H1 (cell line): ENCODE data around the gene FAM184B. TPM values are rescaled to one million over a fixed set of nuclear protein-coding genes. Genes with fewer than 3 reads are reported as not detected.

ENCODE experiments used
- CTCF ChIA-PET: fragments of 300-600 bp; sonication (Branson Sonifier 250); formaldehyde crosslinking; loops from one replicate; lab custom pipeline; 2021; ENCODE audit not compliant: partially characterized antibody; lab: Charles Lee
- POLR2A ChIA-PET: fragments of 300-600 bp; sonication (Branson Sonifier 250); formaldehyde crosslinking; loops from one replicate; lab custom pipeline; 2021; ENCODE audit warnings: inconsistent platforms; ENCODE audit not compliant: partially characterized antibody; lab: Charles Lee
- DNase-seq, 2 experiments: peaks; one replicate each; pipeline versions ENCODE4 v3.0.0 to v3.0.0-alpha.2; 2010 to 2022; ENCODE audit warnings: low spot score in 2 of 2, low read depth in 1 of 2, mixed read lengths in 1 of 2
- FAIRE-seq: peaks from 2 replicates; lab custom pipeline; 2011; peaks lifted over from hg19 to GRCh38; lab: Jason Lieb, UNC
- H2AFZ ChIP-seq: 2 replicates; pipeline ENCODE4 v1.8.1; 2012; ENCODE audit warnings: low read length, inconsistent platforms
- H2AK5ac ChIP-seq: 2 replicates; pipeline ENCODE4 v1.6.1; 2013; ENCODE audit warnings: low read depth, low read length
- H2BK120ac ChIP-seq: replicated peaks from 2 replicates; pipeline ENCODE3; 2013; ENCODE audit warnings: low read depth, low read length, inconsistent platforms
- H2BK12ac ChIP-seq: 2 replicates; pipeline ENCODE4 v1.6.1; 2013; ENCODE audit warnings: low read depth, low read length
- H2BK15ac ChIP-seq: 2 replicates; pipeline ENCODE4 v1.6.1; 2013; ENCODE audit warnings: low read length
- H2BK20ac ChIP-seq: 2 replicates; pipeline ENCODE4 v1.6.1; 2013; ENCODE audit warnings: low read length
- H2BK5ac ChIP-seq: 2 replicates; pipeline ENCODE4 v1.6.1; 2013; ENCODE audit warnings: low read depth, low read length
- H3K14ac ChIP-seq: 2 replicates; pipeline ENCODE4 v1.6.1; 2013; ENCODE audit warnings: inconsistent platforms; ENCODE audit not compliant: insufficient read length
- H3K18ac ChIP-seq: 2 replicates; pipeline ENCODE4 v1.6.1; 2013; ENCODE audit warnings: low read length; ENCODE audit errors: extremely low read depth
- H3K23ac ChIP-seq: 2 replicates; pipeline ENCODE4 v1.6.1; 2013; ENCODE audit warnings: inconsistent platforms; ENCODE audit not compliant: insufficient read length
- H3K23me2 ChIP-seq: 2 replicates; pipeline ENCODE4 v1.6.1; 2013; ENCODE audit warnings: low read depth, low read length
- H3K27ac ChIP-seq: 2 replicates; pipeline ENCODE4 v1.6.1; 2011; ENCODE audit warnings: low read depth, low read length, inconsistent platforms
- H3K27me3 ChIP-seq, 4 experiments: replicated peaks in 1 of 4; 1 replicate in 1 of 4; 2 replicates in 3 of 4; pipeline versions ENCODE4 v1.6.1 to v1.8.1; 2011 to 2013; ENCODE audit warnings: low read length in 3 of 4, mild to moderate bottlenecking in 3 of 4, inconsistent platforms in 2 of 4, mixed read lengths in 2 of 4, moderate library complexity in 1 of 4; ENCODE audit not compliant: control insufficient read depth in 3 of 4, insufficient read depth in 3 of 4; ENCODE audit errors: extremely low read depth in 1 of 4
- H3K36me3 ChIP-seq, 4 experiments: 2 replicates each; pipeline versions ENCODE4 v1.6.1 to v1.8.1; 2011 to 2013; ENCODE audit warnings: mild to moderate bottlenecking in 4 of 4, low read length in 3 of 4, moderate library complexity in 2 of 4, control low read depth in 1 of 4, inconsistent platforms in 1 of 4; ENCODE audit not compliant: insufficient read depth in 4 of 4, control insufficient read depth in 2 of 4
- H3K4ac ChIP-seq: replicated peaks from 2 replicates; pipeline ENCODE3; 2013; ENCODE audit warnings: low read length, low read depth, mixed read lengths, inconsistent platforms; ENCODE audit not compliant: insufficient read length
- H3K4me1 ChIP-seq, 4 experiments: replicated peaks in 1 of 4; 1 replicate in 1 of 4; 2 replicates in 3 of 4; pipeline versions ENCODE4 v1.6.1 to v1.8.1; 2011 to 2013; ENCODE audit warnings: low read length in 3 of 4, inconsistent platforms in 2 of 4, mixed read lengths in 1 of 4; ENCODE audit not compliant: insufficient read depth in 4 of 4, control insufficient read depth in 3 of 4
- H3K4me2 ChIP-seq, 2 experiments: 2 replicates each; pipeline versions ENCODE4 v1.6.1 to v1.8.1; 2011 to 2013; ENCODE audit warnings: low read depth in 2 of 2, low read length in 2 of 2, control low read depth in 1 of 2, inconsistent platforms in 1 of 2, mild to moderate bottlenecking in 1 of 2; ENCODE audit not compliant: insufficient read depth in 1 of 2
- H3K4me3 ChIP-seq, 4 experiments: fragments of 200-600, 300-600 bp in 1 of 4; sonication (generic), shearing (Covaris generic), sonication (Bioruptor Twin) in 1 of 4; 2 replicates each; pipeline versions ENCODE4 v1.5.1 to v1.8.1; 2011 to 2016; ENCODE audit warnings: low read length in 4 of 4, low read depth in 3 of 4, control low read depth in 2 of 4, inconsistent platforms in 2 of 4, mild to moderate bottlenecking in 2 of 4, mixed read lengths in 1 of 4, moderate library complexity in 1 of 4; ENCODE audit not compliant: insufficient read depth in 2 of 4; ENCODE audit errors: extremely low read depth in 1 of 4
- H3K56ac ChIP-seq: replicated peaks from 2 replicates; pipeline ENCODE3; 2013; ENCODE audit warnings: low read depth, mild to moderate bottlenecking, mixed read lengths, low read length, inconsistent platforms; ENCODE audit not compliant: insufficient read length
- H3K79me1 ChIP-seq: 2 replicates; pipeline ENCODE4 v1.6.1; 2013; ENCODE audit warnings: low read depth, low read length, control low read depth
- H3K79me2 ChIP-seq, 2 experiments: 2 replicates each; pipeline versions ENCODE4 v1.6.1 to v1.8.1; 2012 to 2013; ENCODE audit warnings: low read length in 2 of 2, mild to moderate bottlenecking in 2 of 2, inconsistent platforms in 1 of 2; ENCODE audit not compliant: insufficient read depth in 2 of 2, control insufficient read depth in 1 of 2
- H3K9ac ChIP-seq, 4 experiments: replicated peaks in 1 of 4; 1 replicate in 1 of 4; 2 replicates in 3 of 4; pipeline versions ENCODE4 v1.6.1 to v1.8.1; 2011 to 2013; ENCODE audit warnings: low read depth in 3 of 4, low read length in 3 of 4, control low read depth in 2 of 4, mild to moderate bottlenecking in 2 of 4, moderate library complexity in 2 of 4, inconsistent platforms in 1 of 4; ENCODE audit errors: extremely low read depth in 1 of 4
- H3K9me3 ChIP-seq, 2 experiments: 2 replicates each; pipeline versions ENCODE4 v1.6.1 to v1.8.1; 2012 to 2013; ENCODE audit warnings: mild to moderate bottlenecking in 2 of 2, moderate library complexity in 2 of 2, control low read depth in 1 of 2, inconsistent platforms in 1 of 2, low read depth in 1 of 2, low read length in 1 of 2, mixed read lengths in 1 of 2; ENCODE audit not compliant: insufficient read depth in 2 of 2
- H4K20me1 ChIP-seq, 2 experiments: replicated peaks in 1 of 2; 2 replicates each; pipeline versions ENCODE3 to v1.8.1; 2011 to 2013; ENCODE audit warnings: inconsistent platforms in 2 of 2, low read length in 2 of 2, mild to moderate bottlenecking in 1 of 2; ENCODE audit not compliant: insufficient read depth in 2 of 2, control insufficient read depth in 1 of 2
- H4K5ac ChIP-seq: 2 replicates; pipeline ENCODE4 v1.6.1; 2013; ENCODE audit warnings: low read length, low read depth, mixed read lengths, inconsistent platforms; ENCODE audit not compliant: insufficient read length
- H4K8ac ChIP-seq: 2 replicates; pipeline ENCODE4 v1.8.0; 2013; ENCODE audit warnings: mild to moderate bottlenecking, moderate library complexity, low read length, inconsistent platforms; ENCODE audit not compliant: insufficient read depth; ENCODE audit errors: extremely low read depth
- H4K91ac ChIP-seq: replicated peaks from 2 replicates; pipeline ENCODE3; 2013; ENCODE audit warnings: low read length, mixed read lengths, inconsistent platforms; ENCODE audit not compliant: insufficient read length
- CTBP2 ChIP-seq: IDR thresholded peaks from 2 replicates; pipeline ENCODE4 v1.7.0; 2011; ENCODE audit warnings: borderline replicate concordance, mild to moderate bottlenecking, moderate library complexity, mixed read lengths, low read length; ENCODE audit not compliant: insufficient read depth, insufficient read length
- FOSL1 ChIP-seq: IDR thresholded peaks from 2 replicates; pipeline ENCODE4 v1.6.1; 2011; ENCODE audit warnings: mild to moderate bottlenecking, low read depth, low read length, moderate library complexity; ENCODE audit not compliant: insufficient read depth
- POU5F1 ChIP-seq: IDR thresholded peaks from 2 replicates; pipeline ENCODE4 v1.6.1; 2011; ENCODE audit warnings: low read depth, mild to moderate bottlenecking, low read length, moderate library complexity
- SIN3A ChIP-seq, 2 experiments: IDR thresholded peaks in 1 of 2; conservative IDR thresholded peaks in 1 of 2; 2 replicates each; pipeline ENCODE4 v1.6.1; 2011 to 2012; ENCODE audit warnings: low read length in 2 of 2, improper control_type of control experiment in 1 of 2, low read depth in 1 of 2, mild to moderate bottlenecking in 1 of 2
- SIRT6 ChIP-seq: IDR thresholded peaks from one replicate; pipeline ENCODE4 v1.7.1; 2012; ENCODE audit warnings: low read length, inconsistent platforms
- TAF7 ChIP-seq: optimal IDR thresholded peaks from 2 replicates; pipeline ENCODE3; 2011; ENCODE audit warnings: low read depth, mild to moderate bottlenecking, inconsistent platforms, low read length, moderate library complexity, borderline replicate concordance
- TBP ChIP-seq: IDR thresholded peaks from 2 replicates; pipeline ENCODE4 v1.6.1; 2011; ENCODE audit warnings: low read depth, low read length, improper control_type of control experiment
- WGBS, 2 experiments: shearing (Covaris generic) in 1 of 2; methylation state at CpG; one replicate each; pipeline versions ENCODE4 v1.1.6 to v1.1.7; 2013 to 2015; ENCODE audit warnings: low lambda C conversion rate in 2 of 2, mixed read lengths in 2 of 2, inconsistent platforms in 1 of 2, low coverage in 1 of 2, missing lambda C conversion rate in 1 of 2; ENCODE audit not compliant: insufficient replicate concordance in 2 of 2, insufficient coverage in 1 of 2, insufficient read length in 1 of 2; ENCODE audit errors: extremely low coverage in 1 of 2, missing lambda C conversion rate in 1 of 2; 5-methylcytosine and 5-hydroxymethylcytosine counted together
- polyA plus RNA-seq, 7 experiments: library from polyadenylated mRNA; depleted of rRNA in 3 of 7; stranded (reverse) in 5 of 7; unstranded in 2 of 7; fragments of >200 nt in 5 of 7; fragments of 200-250 nt in 2 of 7; gene quantifications; 1 replicate in 5 of 7; 2 replicates in 1 of 7; 4 replicates in 1 of 7; pipeline versions ENCODE4 v1.2.1 to v1.2.3, GENCODE V29; 2011 to 2013; ENCODE audit warnings: missing spikeins in 2 of 7, mixed read lengths in 2 of 7
- total RNA-seq: library from RNA; stranded (reverse); fragmentation: NEBNext Ultra II Directional; extraction: Animal tissue kit (Norgen Biotek cat#: 25700); gene quantifications from 2 replicates; pipeline ENCODE4 v1.2.1, GENCODE V29; 2021
- TF ChIP-seq, protein P1 (sequence below): IDR thresholded peaks from 2 replicates; pipeline ENCODE4 v1.6.1; 2012; ENCODE audit warnings: inconsistent platforms

FAM184B gene
- total and polyA plus RNA-seq, 2 of the 8 experiments (the other 6 are each of a cell fraction or from before 2014, with no cell fraction given) = 0.05 to 0.39 TPM

DNA sequence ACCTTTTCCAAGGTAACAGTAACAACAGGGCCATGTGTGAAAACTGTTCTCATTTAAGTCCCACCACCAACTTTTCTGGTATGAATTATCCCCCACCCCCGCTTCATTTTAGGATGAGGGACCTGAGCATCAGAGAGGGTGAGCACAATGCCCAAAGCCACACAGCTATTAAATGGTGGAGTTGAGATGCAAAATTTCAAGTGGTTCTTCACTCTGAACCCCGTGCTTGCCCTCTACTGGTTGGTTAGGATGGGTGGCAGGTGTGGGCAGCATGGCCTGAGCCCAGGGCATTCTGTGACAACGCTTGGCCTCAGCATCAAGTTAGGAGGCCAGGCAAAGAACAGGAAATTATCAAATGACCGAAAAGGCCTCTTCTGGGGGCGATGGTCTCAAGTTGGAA is 133.5 kb downstream of the FAM184B start:
- Histone ChIP-seq H4K91ac (no peak overlapping the region), H4K20me1 (peaks cover 0 to 4% of the 10 kb centered on the region in 2 experiments), H3K9ac (no peak overlapping the region), H2AFZ (no peak overlapping the region), H3K4me1 (no peaks in the 10 kb centered on the region), H2BK20ac (no peak overlapping the region), H3K79me2 (no peaks in the 10 kb centered on the region), H3K23me2 (no peaks in the 10 kb centered on the region; the same call in 1 of the 2 replicates), H3K56ac (no peak overlapping the region), H4K5ac (no peak overlapping the region), H3K79me1 (no peaks in the 10 kb centered on the region), H2AK5ac (no peak overlapping the region), H3K4me3 (no peak overlapping the region), H2BK5ac (no peak overlapping the region), H3K27ac (no peak overlapping the region), H3K36me3 (no peaks in the 10 kb centered on the region), H3K27me3 (no peaks in the 10 kb centered on the region; a peak in 1 of 7 replicates), H3K9me3 (peaks cover 0 to 5% of the 10 kb centered on the region in 2 experiments; a peak in 1 of 4 replicates), H3K4ac (no peak overlapping the region), H2BK120ac (no peak overlapping the region), H2BK15ac (no peak overlapping the region), H3K4me2 (no peak overlapping the region), H2BK12ac (no peak overlapping the region), H3K18ac (no peak overlapping the region), H4K8ac (no peak overlapping the region), H3K23ac (no peak overlapping the region), H3K14ac (no peak overlapping the region)
- no peak for DNase-seq
- WGBS, 2 experiments = 89% methylated on average over 5 of the region's 5 CpGs; no CpG with 5 or more reads in 1 of the 2 experiments
- ChIA-PET POLR2A (interaction anchor here (1.3 kb wide), 1 partner anchor 161 kb away, joined by 4 read pairs; no protein-coding TSS in a partner anchor), CTCF (interaction anchor here (0.9 to 3.1 kb wide), 4 partner anchors 11 to 136 kb away, joined by 3 to 14 read pairs (median 6); no protein-coding TSS in a partner anchor)
- no peak for FAIRE-seq
- TF ChIP-seq TAF7 = no peak
- TF ChIP-seq, protein P1, sequence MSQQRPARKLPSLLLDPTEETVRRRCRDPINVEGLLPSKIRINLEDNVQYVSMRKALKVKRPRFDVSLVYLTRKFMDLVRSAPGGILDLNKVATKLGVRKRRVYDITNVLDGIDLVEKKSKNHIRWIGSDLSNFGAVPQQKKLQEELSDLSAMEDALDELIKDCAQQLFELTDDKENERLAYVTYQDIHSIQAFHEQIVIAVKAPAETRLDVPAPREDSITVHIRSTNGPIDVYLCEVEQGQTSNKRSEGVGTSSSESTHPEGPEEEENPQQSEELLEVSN = no peak
- no peak for TF ChIP-seq FOSL1
- no peak for TF ChIP-seq SIRT6
- TF ChIP-seq TBP = no peak
- no peak for TF ChIP-seq POU5F1
- TF ChIP-seq SIN3A (conservative IDR thresholded peaks at IDR 0.05 in 1 of 2, IDR thresholded peaks at IDR 0.05 in 1 of 2; ENCODE audit: low read depth in 1 of 2, low read length in 2 of 2) = no peak
- no peak for TF ChIP-seq CTBP2
